ENCODE measurements around the gene SLC26A9.

Gene SLC26A9

GRCh38 chr1:205932776-205933175 lies 10.5 kb downstream of the SLC26A9 start:
- Histone ChIP-seq H3K27ac (ENCODE audit: low read depth, low read length) (no peak overlapping the region), H3K9me3 (ENCODE audit: control insufficient read depth, insufficient read depth, low read length) (no peaks in the 10 kb centered on the region), H3K4me1 (ENCODE audit: control insufficient read depth, insufficient read depth, low read length) (peaks cover 9% of the 10 kb centered on the region), H3K4me3 (ENCODE audit: low read depth, low read length) (no peak overlapping the region), H3K27me3 (ENCODE audit: control insufficient read depth, insufficient read depth, low read length) (no peaks in the 10 kb centered on the region), H3K9ac (ENCODE audit: low read depth, low read length) (no peak overlapping the region), H3K36me3 (ENCODE audit: control insufficient read depth, insufficient read depth, low read length) (no peaks in the 10 kb centered on the region)

- no peaks in the 10 kb centered on the region for H3K27me3 ChIP-seq (ENCODE audit: control insufficient read depth, insufficient read depth, low read length)
- no peaks in the 10 kb centered on the region for H3K9me3 ChIP-seq (ENCODE audit: control insufficient read depth, insufficient read depth, low read length)
- H3K27ac ChIP-seq (ENCODE audit: low read depth, low read length) = no peak overlapping the region
- H3K4me3 ChIP-seq (ENCODE audit: low read depth, low read length) = no peak overlapping the region
- H3K4me1 ChIP-seq (ENCODE audit: control insufficient read depth, insufficient read depth, low read length) = peaks cover 9% of the 10 kb centered on the region
- H3K36me3 ChIP-seq (ENCODE audit: control insufficient read depth, insufficient read depth, low read length) = no peaks in the 10 kb centered on the region
- no peak overlapping the region for H3K9ac ChIP-seq (ENCODE audit: low read depth, low read length)
Observed at GRCh38 chr1:205930799-205931281, 12.4 kb downstream of the SLC26A9 start.

GRCh38 chr1:205930195-205930577 lies 13.1 kb downstream of the SLC26A9 start:
- Histone ChIP-seq H3K4me3 (ENCODE audit: low read depth, low read length) (no peak overlapping the region), H3K36me3 (ENCODE audit: control insufficient read depth, insufficient read depth, low read length) (no peaks in the 10 kb centered on the region), H3K27ac (ENCODE audit: low read depth, low read length) (no peak overlapping the region), H3K4me1 (ENCODE audit: control insufficient read depth, insufficient read depth, low read length) (peaks cover 9% of the 10 kb centered on the region), H3K27me3 (ENCODE audit: control insufficient read depth, insufficient read depth, low read length) (no peaks in the 10 kb centered on the region), H3K9me3 (ENCODE audit: control insufficient read depth, insufficient read depth, low read length) (no peaks in the 10 kb centered on the region), H3K9ac (ENCODE audit: low read depth, low read length) (no peak overlapping the region)

- Histone ChIP-seq H3K36me3 (ENCODE audit: control insufficient read depth, insufficient read depth, low read length) (no peaks in the 10 kb centered on the region), H3K4me1 (ENCODE audit: control insufficient read depth, insufficient read depth, low read length) (peaks cover 9% of the 10 kb centered on the region), H3K27me3 (ENCODE audit: control insufficient read depth, insufficient read depth, low read length) (no peaks in the 10 kb centered on the region), H3K4me3 (ENCODE audit: low read depth, low read length) (no peak overlapping the region), H3K27ac (ENCODE audit: low read depth, low read length) (no peak overlapping the region), H3K9ac (ENCODE audit: low read depth, low read length) (no peak overlapping the region), H3K9me3 (ENCODE audit: control insufficient read depth, insufficient read depth, low read length) (no peaks in the 10 kb centered on the region)
Observed at GRCh38 chr1:205929496-205930194, 13.6 kb downstream of the SLC26A9 start.

- Histone ChIP-seq H3K4me3 (ENCODE audit: low read depth, low read length) (no peak overlapping the region), H3K27ac (ENCODE audit: low read depth, low read length) (no peak overlapping the region), H3K4me1 (ENCODE audit: control insufficient read depth, insufficient read depth, low read length) (0 out of 2 replicates have a peak, but pooled peaks cover 2% of the 10 kb centered on the region)
Observed at GRCh38 chr1:205928317-205928716, 14.9 kb downstream of the SLC26A9 start.

GRCh38 chr1:205927676-205928075 lies 15.6 kb downstream of the SLC26A9 start:
- no peak overlapping the region for H3K27ac ChIP-seq (ENCODE audit: low read depth, low read length)
- no peaks in the 10 kb centered on the region for H3K9me3 ChIP-seq (ENCODE audit: control insufficient read depth, insufficient read depth, low read length)
- no peaks in the 10 kb centered on the region for H3K4me1 ChIP-seq (ENCODE audit: control insufficient read depth, insufficient read depth, low read length)
- H3K4me3 ChIP-seq (ENCODE audit: low read depth, low read length) = no peak overlapping the region
- H3K36me3 ChIP-seq (ENCODE audit: control insufficient read depth, insufficient read depth, low read length) = no peaks in the 10 kb centered on the region
- H3K9ac ChIP-seq (ENCODE audit: low read depth, low read length) = no peak overlapping the region
- H3K27me3 ChIP-seq (ENCODE audit: control insufficient read depth, insufficient read depth, low read length) = no peaks in the 10 kb centered on the region

More at GRCh38 chr1:205928317-205928716, 14.9 kb downstream of the SLC26A9 start:
- Histone ChIP-seq H3K9me3 (ENCODE audit: control insufficient read depth, insufficient read depth, low read length) (no peaks in the 10 kb centered on the region), H3K9ac (ENCODE audit: low read depth, low read length) (no peak overlapping the region), H3K36me3 (ENCODE audit: control insufficient read depth, insufficient read depth, low read length) (no peaks in the 10 kb centered on the region), H3K27me3 (ENCODE audit: control insufficient read depth, insufficient read depth, low read length) (no peaks in the 10 kb centered on the region)

GRCh38 chr1:205927247-205927646 lies 16.0 kb downstream of the SLC26A9 start:
- H3K27me3 ChIP-seq (ENCODE audit: control insufficient read depth, insufficient read depth, low read length) = no peaks in the 10 kb centered on the region
- no peak overlapping the region for H3K4me3 ChIP-seq (ENCODE audit: low read depth, low read length)
- no peak overlapping the region for H3K27ac ChIP-seq (ENCODE audit: low read depth, low read length)
- no peaks in the 10 kb centered on the region for H3K4me1 ChIP-seq (ENCODE audit: control insufficient read depth, insufficient read depth, low read length)
- no peak overlapping the region for H3K9ac ChIP-seq (ENCODE audit: low read depth, low read length)
- no peaks in the 10 kb centered on the region for H3K9me3 ChIP-seq (ENCODE audit: control insufficient read depth, insufficient read depth, low read length)
- H3K36me3 ChIP-seq (ENCODE audit: control insufficient read depth, insufficient read depth, low read length) = no peaks in the 10 kb centered on the region

- Histone ChIP-seq H3K9me3 (ENCODE audit: control insufficient read depth, insufficient read depth, low read length) (no peaks in the 10 kb centered on the region), H3K27ac (ENCODE audit: low read depth, low read length) (no peak overlapping the region), H3K9ac (ENCODE audit: low read depth, low read length) (no peak overlapping the region), H3K4me3 (ENCODE audit: low read depth, low read length) (no peak overlapping the region), H3K27me3 (ENCODE audit: control insufficient read depth, insufficient read depth, low read length) (no peaks in the 10 kb centered on the region), H3K36me3 (ENCODE audit: control insufficient read depth, insufficient read depth, low read length) (no peaks in the 10 kb centered on the region), H3K4me1 (ENCODE audit: control insufficient read depth, insufficient read depth, low read length) (no peaks in the 10 kb centered on the region)
Observed at GRCh38 chr1:205926636-205927035, 16.6 kb downstream of the SLC26A9 start.

GRCh38 chr1:205926213-205926612 lies 17.0 kb downstream of the SLC26A9 start:
- no peaks in the 10 kb centered on the region for H3K27me3 ChIP-seq (ENCODE audit: control insufficient read depth, insufficient read depth, low read length)
- no peak overlapping the region for H3K27ac ChIP-seq (ENCODE audit: low read depth, low read length)
- H3K36me3 ChIP-seq (ENCODE audit: control insufficient read depth, insufficient read depth, low read length) = no peaks in the 10 kb centered on the region
- H3K9me3 ChIP-seq (ENCODE audit: control insufficient read depth, insufficient read depth, low read length) = no peaks in the 10 kb centered on the region
- no peak overlapping the region for H3K9ac ChIP-seq (ENCODE audit: low read depth, low read length)
- no peaks in the 10 kb centered on the region for H3K4me1 ChIP-seq (ENCODE audit: control insufficient read depth, insufficient read depth, low read length)
- H3K4me3 ChIP-seq (ENCODE audit: low read depth, low read length) = no peak overlapping the region

GRCh38 chr1:205925736-205926135 lies 17.5 kb downstream of the SLC26A9 start:
- H3K9ac ChIP-seq (ENCODE audit: low read depth, low read length) = no peak overlapping the region
- no peak overlapping the region for H3K27ac ChIP-seq (ENCODE audit: low read depth, low read length)

GRCh38 chr1:205924460-205924790 lies 18.8 kb downstream of the SLC26A9 start:
- H3K4me1 ChIP-seq (ENCODE audit: control insufficient read depth, insufficient read depth, low read length) = no peaks in the 10 kb centered on the region
- no peak overlapping the region for H3K27ac ChIP-seq (ENCODE audit: low read depth, low read length)
- no peaks in the 10 kb centered on the region for H3K27me3 ChIP-seq (ENCODE audit: control insufficient read depth, insufficient read depth, low read length)
- no peak overlapping the region for H3K9ac ChIP-seq (ENCODE audit: low read depth, low read length)
- H3K36me3 ChIP-seq (ENCODE audit: control insufficient read depth, insufficient read depth, low read length) = no peaks in the 10 kb centered on the region
- H3K9me3 ChIP-seq (ENCODE audit: control insufficient read depth, insufficient read depth, low read length) = no peaks in the 10 kb centered on the region
- no peak overlapping the region for H3K4me3 ChIP-seq (ENCODE audit: low read depth, low read length)

More at GRCh38 chr1:205925736-205926135, 17.5 kb downstream of the SLC26A9 start:
- H3K4me1 ChIP-seq (ENCODE audit: control insufficient read depth, insufficient read depth, low read length) = no peaks in the 10 kb centered on the region
- H3K9me3 ChIP-seq (ENCODE audit: control insufficient read depth, insufficient read depth, low read length) = no peaks in the 10 kb centered on the region
- H3K36me3 ChIP-seq (ENCODE audit: control insufficient read depth, insufficient read depth, low read length) = no peaks in the 10 kb centered on the region
- H3K4me3 ChIP-seq (ENCODE audit: low read depth, low read length) = no peak overlapping the region
- no peaks in the 10 kb centered on the region for H3K27me3 ChIP-seq (ENCODE audit: control insufficient read depth, insufficient read depth, low read length)
